IMR-90 (cell line): ENCODE results near the gene CFAP299. TPM values are rescaled to one million over a fixed set of nuclear protein-coding genes. Genes with fewer than 3 reads are reported as not detected.
A peak's percentile ranks its signal among the peaks of the same experiment; 100 is the strongest.

ENCODE experiments used
- ATAC-seq: fragments of 200-7000 bp; cut with Tn5 transposase; 2 replicates; pipeline ENCODE4 v1.9.1; 2020; ENCODE audit warnings: low read depth, mild to moderate bottlenecking, moderate library complexity
- BruUV-seq: library from RNA; stranded (reverse); fragments of 400-500 nt; replicated peaks from 2 replicates; lab custom pipeline; 2021; lab: Mats Ljungman, UMichigan
- CTCF ChIA-PET: fragments of 300-600 bp; formaldehyde crosslinking; extraction: SDS; loops from one replicate; lab custom pipeline; 2021; ENCODE audit warnings: antibody characterized with exemption; lab: Yijun Ruan, JAX
- POLR2A ChIA-PET: fragments of 300-600 bp; sonication (Branson Sonifier 250); formaldehyde crosslinking; loops from one replicate; lab custom pipeline; 2022; ENCODE audit warnings: antibody characterized with exemption; ENCODE audit not compliant: unreplicated experiment; lab: Charles Lee
- DNase-seq: peaks from one replicate; pipeline ENCODE4 v3.0.0; 2013
- H2AFZ ChIP-seq: replicated peaks from 2 replicates; pipeline ENCODE3; 2013; ENCODE audit warnings: low read length, mild to moderate bottlenecking; ENCODE audit not compliant: poor library complexity
- H2AK5ac ChIP-seq: 2 replicates; pipeline ENCODE4 v1.6.1; 2013; ENCODE audit warnings: low read depth, low read length, inconsistent platforms
- H2AK9ac ChIP-seq: replicated peaks from 2 replicates; pipeline ENCODE3; 2013; ENCODE audit warnings: mild to moderate bottlenecking, low read depth, low read length, moderate library complexity; ENCODE audit not compliant: poor library complexity
- H2BK120ac ChIP-seq: 2 replicates; pipeline ENCODE4 v1.6.1; 2013; ENCODE audit warnings: low read depth, low read length, inconsistent platforms
- H2BK15ac ChIP-seq: 3 replicates; pipeline ENCODE4 v1.6.1; 2013; ENCODE audit warnings: low read depth, low read length, inconsistent platforms
- H2BK20ac ChIP-seq: 2 replicates; pipeline ENCODE4 v1.6.1; 2013; ENCODE audit warnings: low read depth, mild to moderate bottlenecking, inconsistent platforms, low read length, moderate library complexity
- H2BK5ac ChIP-seq: 2 replicates; pipeline ENCODE4 v1.6.1; 2013; ENCODE audit warnings: mild to moderate bottlenecking, low read depth, low read length, inconsistent platforms; ENCODE audit not compliant: poor library complexity, severe bottlenecking
- H3K14ac ChIP-seq: replicated peaks from 2 replicates; pipeline ENCODE4 v1.6.1; 2013; ENCODE audit warnings: low read depth, low read length, inconsistent platforms
- H3K18ac ChIP-seq: 2 replicates; pipeline ENCODE4 v1.6.1; 2013; ENCODE audit warnings: low read depth, low read length, control low read depth
- H3K23ac ChIP-seq: 2 replicates; pipeline ENCODE4 v1.6.1; 2013; ENCODE audit warnings: low read depth, low read length, inconsistent platforms
- H3K27ac ChIP-seq: 2 replicates; pipeline ENCODE4 v1.5.1; 2013; ENCODE audit warnings: mild to moderate bottlenecking, control low read depth, low read length; ENCODE audit not compliant: insufficient read depth
- H3K27me3 ChIP-seq: 2 replicates; pipeline ENCODE4 v1.6.1; 2013; ENCODE audit warnings: low read length; ENCODE audit not compliant: control insufficient read depth, insufficient read depth
- H3K36me3 ChIP-seq: 2 replicates; pipeline ENCODE4 v1.6.1; 2013; ENCODE audit warnings: low read length, mixed read lengths; ENCODE audit not compliant: control insufficient read depth, insufficient read depth
- H3K4ac ChIP-seq: 2 replicates; pipeline ENCODE4 v1.6.1; 2013; ENCODE audit warnings: low read depth, low read length, inconsistent platforms
- H3K4me1 ChIP-seq: 2 replicates; pipeline ENCODE4 v1.6.1; 2013; ENCODE audit warnings: low read length, mixed read lengths; ENCODE audit not compliant: control insufficient read depth, insufficient read depth
- H3K4me2 ChIP-seq: 2 replicates; pipeline ENCODE4 v1.6.1; 2013; ENCODE audit warnings: low read depth, mild to moderate bottlenecking, control low read depth, low read length, moderate library complexity
- H3K4me3 ChIP-seq: 2 replicates; pipeline ENCODE4 v1.5.1; 2013; ENCODE audit warnings: low read depth, mild to moderate bottlenecking, control low read depth, low read length, moderate library complexity; ENCODE audit not compliant: insufficient read depth
- H3K56ac ChIP-seq: 2 replicates; pipeline ENCODE4 v1.6.1; 2013; ENCODE audit warnings: low read length, inconsistent platforms; ENCODE audit not compliant: insufficient read depth; ENCODE audit errors: extremely low read depth
- H3K79me1 ChIP-seq, 2 experiments: 2 replicates each; pipeline ENCODE4 v1.6.1; 2013; ENCODE audit warnings: low read length in 2 of 2, inconsistent platforms in 1 of 2, low read depth in 1 of 2
- H3K9ac ChIP-seq: 2 replicates; pipeline ENCODE4 v1.6.1; 2013; ENCODE audit warnings: low read depth, low read length, control low read depth
- H3K9me1 ChIP-seq: 2 replicates; pipeline ENCODE4 v1.6.1; 2013; ENCODE audit warnings: low read length, inconsistent platforms; ENCODE audit not compliant: insufficient read depth
- H3K9me3 ChIP-seq: 2 replicates; pipeline ENCODE4 v1.6.1; 2013; ENCODE audit warnings: low read length; ENCODE audit not compliant: control insufficient read depth, insufficient read depth
- H4K20me1 ChIP-seq: 2 replicates; pipeline ENCODE4 v1.6.1; 2013; ENCODE audit warnings: low read length, inconsistent platforms; ENCODE audit not compliant: insufficient read depth
- H4K5ac ChIP-seq: 2 replicates; pipeline ENCODE4 v1.6.1; 2013; ENCODE audit warnings: mild to moderate bottlenecking, low read depth, low read length, control low read depth
- H4K8ac ChIP-seq, 2 experiments: 2 replicates each; pipeline ENCODE4 v1.6.1; 2013; ENCODE audit warnings: low read depth in 2 of 2, low read length in 2 of 2, control low read depth in 1 of 2, inconsistent platforms in 1 of 2
- H4K91ac ChIP-seq: 2 replicates; pipeline ENCODE4 v1.6.1; 2013; ENCODE audit warnings: low read depth, low read length, inconsistent platforms; ENCODE audit not compliant: insufficient read depth
- FOS ChIP-seq: fragments of 150-350 bp; IDR thresholded peaks from 2 replicates; pipeline ENCODE4 v1.6.1; 2016; ENCODE audit warnings: low read depth, low read length
- USF2 ChIP-seq: fragments of 150-350 bp; IDR thresholded peaks from 2 replicates; pipeline ENCODE4 v1.6.1; 2017; ENCODE audit warnings: mild to moderate bottlenecking, antibody characterized with exemption, low read length, low read depth
- WGBS, 2 experiments: methylation state at CpG; one replicate each; pipeline versions ENCODE4 v1.1.5 to v1.1.7; 2013; ENCODE audit warnings: missing lambda C conversion rate in 2 of 2; ENCODE audit not compliant: insufficient read length in 1 of 2; ENCODE audit errors: extremely low coverage in 2 of 2; 5-methylcytosine and 5-hydroxymethylcytosine counted together
- dilution Hi-C: fragments of 300-500 bp; cut with HindIII; formaldehyde crosslinking; loops from one replicate; pipeline ENCODE4 v1.14.3; 2018; ENCODE audit warnings: low sequenced_read_pairs; ENCODE audit not compliant: unreplicated experiment
- in situ Hi-C: fragments of 300-500 bp; cut with MboI; formaldehyde crosslinking; loops from 3 replicates; pipeline ENCODE4 v1.14.3; 2019; ENCODE audit warnings: low sequenced_read_pairs, inconsistent platforms, mixed read lengths
- intact Hi-C: fragments of 100-400 bp; cut with micrococcal nuclease; formaldehyde crosslinking; loops from 2 replicates; pipeline ENCODE4 v1.10.0; 2022
- polyA plus RNA-seq, 3 experiments: library from polyadenylated mRNA; depleted of rRNA; stranded (reverse); fragments of >200 nt; gene quantifications; 2 replicates each; pipeline ENCODE4 v1.2.3, GENCODE V29; 2012; ENCODE audit warnings: low replicate concordance in 1 of 3
- total RNA-seq: library from RNA; depleted of rRNA; stranded (reverse); fragments of >200 nt; gene quantifications from 2 replicates; pipeline ENCODE4 v1.2.3, GENCODE V29; 2012

CFAP299 gene
- total and polyA plus RNA-seq, 2 of the 4 experiments (the other 2 are of a cell fraction): 1.0 to 1.1 TPM

- 69% methylated on average over 4 of the region's 4 CpGs; no CpG with 5 or more reads in 1 of the 2 experiments for WGBS, 2 experiments
- Histone ChIP-seq H3K4ac (peak overlapping the region; percentile 96), H3K56ac (peak overlapping the region; percentile 33; the same call in 1 of the 2 replicates), H3K14ac (peak overlapping the region; percentile 92), H2BK15ac (peak overlapping the region; percentile 89; the same call in 2 of the 3 replicates), H2AK9ac (peak overlapping the region; percentile 74), H2AFZ (no peak overlapping the region), H4K91ac (peak overlapping the region; percentile 96), H3K9ac (peak overlapping the region; percentile 6; the same call in 1 of the 2 replicates), H3K79me1 (peaks cover 3 to 36% of the 10 kb centered on the region in 2 experiments; a peak in 3 of 4 replicates), H3K4me3 (no peak overlapping the region), H3K18ac (peak overlapping the region; percentile 76), H3K23ac (peak overlapping the region; percentile 85), H3K9me3 (no peaks in the 10 kb centered on the region), H4K5ac (peak overlapping the region; percentile 69), H2BK5ac (peak overlapping the region; percentile 98), H2AK5ac (peak overlapping the region; percentile 79), H3K4me1 (peaks cover 14% of the 10 kb centered on the region), H3K27me3 (no peaks in the 10 kb centered on the region), H3K27ac (peak overlapping the region; percentile 67), H4K8ac (peak overlapping the region; percentile 72 to 97), H3K9me1 (peaks cover 3% of the 10 kb centered on the region; the same call in 1 of the 2 replicates), H2BK20ac (peak overlapping the region; percentile 97), H2BK120ac (peak overlapping the region; percentile 97), H3K4me2 (peak overlapping the region; percentile 11), H4K20me1 (no peaks in the 10 kb centered on the region), H3K36me3 (no peaks in the 10 kb centered on the region)
- ATAC-seq (no peak), DNase-seq (no peak)
- POLR2A ChIA-PET: no interaction called here
- BruUV-seq: no TSS peak
- no peak for TF ChIP-seq USF2
- 0 out of 2 replicates have a peak, but pooled peaks have one; percentile 1 for TF ChIP-seq FOS
- CTCF ChIA-PET: interaction anchor here (1.0 to 1.5 kb wide), 5 partner anchors 12 to 27 kb away, joined by 3 to 4 read pairs (median 3); no protein-coding TSS in a partner anchor
- dilution Hi-C loops (no loop called here), intact Hi-C loops (loop anchor here (2.0 to 5.0 kb wide), 2 partner anchors 40 to 71 kb away; no protein-coding TSS in a partner anchor), in situ Hi-C loops (no loop called here)
Observed at GRCh38 chr4:80308466-80308822, 27.1 kb upstream of the CFAP299 start.
